H9 (cell line): Measurements from ENCODE around the gene ECE1. TPM values are rescaled to one million over a fixed set of nuclear protein-coding genes. Genes with fewer than 3 reads are reported as not detected.

Experiments used
- DNase-seq: peaks from one replicate; pipeline ENCODE4 v3.0.0-alpha.2; 2017
- H2AFZ ChIP-seq: one replicate; pipeline ENCODE4 v1.6.1; 2013; ENCODE audit warnings: mild to moderate bottlenecking, low read length, control low read depth, moderate library complexity
- H2AK5ac ChIP-seq: 2 replicates; pipeline ENCODE4 v1.6.1; 2013; ENCODE audit warnings: low read length, control low read depth, mixed read lengths; ENCODE audit not compliant: insufficient read length
- H2BK120ac ChIP-seq: one replicate; pipeline ENCODE4 v1.6.1; 2013; ENCODE audit warnings: low read depth, mild to moderate bottlenecking, low read length, control low read depth, inconsistent platforms; ENCODE audit not compliant: poor library complexity, severe bottlenecking
- H2BK12ac ChIP-seq: 2 replicates; pipeline ENCODE4 v1.6.1; 2013; ENCODE audit warnings: low read length, control low read depth, mixed read lengths, low read depth; ENCODE audit not compliant: insufficient read length
- H2BK15ac ChIP-seq: 2 replicates; pipeline ENCODE4 v1.6.1; 2013; ENCODE audit warnings: low read depth, low read length, control low read depth
- H2BK20ac ChIP-seq: one replicate; pipeline ENCODE4 v1.6.1; 2013; ENCODE audit warnings: low read depth, mild to moderate bottlenecking, low read length, control low read depth, inconsistent platforms; ENCODE audit not compliant: poor library complexity, severe bottlenecking
- H2BK5ac ChIP-seq: 2 replicates; pipeline ENCODE4 v1.6.1; 2013; ENCODE audit warnings: low read length, control low read depth, mixed read lengths; ENCODE audit not compliant: insufficient read length
- H3K14ac ChIP-seq: 2 replicates; pipeline ENCODE4 v1.6.1; 2013; ENCODE audit warnings: low read length, control low read depth; ENCODE audit not compliant: insufficient read depth
- H3K18ac ChIP-seq: 2 replicates; pipeline ENCODE4 v1.6.1; 2013; ENCODE audit warnings: low read depth, mild to moderate bottlenecking, mixed read lengths, low read length, control low read depth; ENCODE audit not compliant: insufficient read length
- H3K23ac ChIP-seq: 2 replicates; pipeline ENCODE4 v1.6.1; 2013; ENCODE audit warnings: low read length, control low read depth, mixed read lengths, low read depth; ENCODE audit not compliant: insufficient read length
- H3K23me2 ChIP-seq: 2 replicates; pipeline ENCODE4 v1.6.1; 2013; ENCODE audit warnings: low read depth, mild to moderate bottlenecking, mixed read lengths, low read length, control low read depth; ENCODE audit not compliant: insufficient read length, poor library complexity, severe bottlenecking
- H3K27ac ChIP-seq: 2 replicates; pipeline ENCODE4 v1.5.1; 2013; ENCODE audit warnings: low read length, control low read depth, mixed read lengths, low read depth; ENCODE audit not compliant: insufficient read length
- H3K27me3 ChIP-seq: 2 replicates; pipeline ENCODE4 v1.6.1; 2013; ENCODE audit warnings: low read length, control low read depth, inconsistent platforms; ENCODE audit not compliant: insufficient read depth
- H3K4ac ChIP-seq: 2 replicates; pipeline ENCODE4 v1.6.1; 2013; ENCODE audit warnings: low read depth, mild to moderate bottlenecking, control low read depth, inconsistent platforms, low read length, moderate library complexity
- H3K4me1 ChIP-seq: 2 replicates; pipeline ENCODE4 v1.6.1; 2013; ENCODE audit warnings: low read length, control low read depth, inconsistent platforms; ENCODE audit not compliant: insufficient read depth
- H3K4me2 ChIP-seq: 2 replicates; pipeline ENCODE4 v1.6.1; 2013; ENCODE audit warnings: low read length, control low read depth, mixed read lengths; ENCODE audit not compliant: insufficient read length, insufficient read depth
- H3K56ac ChIP-seq: 2 replicates; pipeline ENCODE4 v1.6.1; 2013; ENCODE audit warnings: low read depth, mild to moderate bottlenecking, mixed read lengths, low read length, control low read depth; ENCODE audit not compliant: insufficient read length
- H3K79me1 ChIP-seq: 2 replicates; pipeline ENCODE4 v1.6.1; 2013; ENCODE audit warnings: low read depth, mild to moderate bottlenecking, moderate library complexity, low read length, control low read depth, inconsistent platforms; ENCODE audit not compliant: insufficient read depth, poor library complexity, severe bottlenecking
- H3K79me2 ChIP-seq: 2 replicates; pipeline ENCODE4 v1.6.1; 2013; ENCODE audit warnings: low read length, control low read depth, inconsistent platforms; ENCODE audit not compliant: insufficient read depth
- H3K9ac ChIP-seq: 2 replicates; pipeline ENCODE4 v1.6.1; 2013; ENCODE audit warnings: low read length, control low read depth, mixed read lengths; ENCODE audit not compliant: insufficient read length; ENCODE audit errors: extremely low read depth
- H3K9me3 ChIP-seq: one replicate; pipeline ENCODE4 v1.6.1; 2013; ENCODE audit warnings: low read depth, low read length, inconsistent platforms; ENCODE audit not compliant: control insufficient read depth
- H3T11ph ChIP-seq: one replicate; pipeline ENCODE4 v1.6.1; 2013; ENCODE audit warnings: mild to moderate bottlenecking, low read length, control low read depth, inconsistent platforms
- H4K20me1 ChIP-seq: one replicate; pipeline ENCODE4 v1.6.1; 2013; ENCODE audit not compliant: control insufficient read depth, insufficient read length, insufficient read depth
- H4K5ac ChIP-seq: 2 replicates; pipeline ENCODE4 v1.6.1; 2013; ENCODE audit warnings: low read depth, mild to moderate bottlenecking, mixed read lengths, low read length, control low read depth; ENCODE audit not compliant: insufficient read length
- H4K8ac ChIP-seq: replicated peaks from 2 replicates; pipeline ENCODE4 v1.6.1; 2013; ENCODE audit warnings: low read length, control low read depth, mixed read lengths, low read depth; ENCODE audit not compliant: insufficient read length
- H4K91ac ChIP-seq: 2 replicates; pipeline ENCODE4 v1.6.1; 2013; ENCODE audit warnings: low read depth, mild to moderate bottlenecking, moderate library complexity, mixed read lengths, low read length, control low read depth; ENCODE audit not compliant: insufficient read length
- H3K27ac Mint-ChIP-seq, 3 experiments: 2 replicates in 2 of 3; 3 replicates in 1 of 3; pipeline ENCODE4 v1.8.0; 2020 to 2021; ENCODE audit warnings: mixed read lengths in 3 of 3, mild to moderate bottlenecking in 1 of 3, moderate library complexity in 1 of 3
- H3K27me3 Mint-ChIP-seq: 2 replicates; pipeline ENCODE4 v1.8.0; 2021; ENCODE audit warnings: low read depth, mild to moderate bottlenecking, moderate library complexity, mixed read lengths
- H3K36me3 Mint-ChIP-seq, 3 experiments: 2 replicates in 2 of 3; 3 replicates in 1 of 3; pipeline ENCODE4 v1.8.0; 2020 to 2021; ENCODE audit warnings: low read depth in 3 of 3, mixed read lengths in 3 of 3; ENCODE audit not compliant: insufficient read depth in 1 of 3
- H3K4me1 Mint-ChIP-seq, 2 experiments: 2 replicates each; pipeline ENCODE4 v1.8.0; 2020; ENCODE audit warnings: mixed read lengths in 2 of 2
- H3K4me3 Mint-ChIP-seq, 2 experiments: 2 replicates in 1 of 2; 3 replicates in 1 of 2; pipeline ENCODE4 v1.8.0; 2020 to 2021; ENCODE audit warnings: mild to moderate bottlenecking in 2 of 2, mixed read lengths in 2 of 2, moderate library complexity in 1 of 2
- H3K9me3 Mint-ChIP-seq, 2 experiments: 2 replicates in 1 of 2; 3 replicates in 1 of 2; pipeline ENCODE4 v1.8.0; 2020; ENCODE audit warnings: mild to moderate bottlenecking in 2 of 2, mixed read lengths in 2 of 2, moderate library complexity in 1 of 2
- CTCF ChIP-seq: fragments of 200-600 bp; sonication (generic); conservative IDR thresholded peaks from 3 replicates; pipeline ENCODE4 v1.8.0; 2021; ENCODE audit warnings: antibody characterized with exemption, mild to moderate bottlenecking
- WGBS: extraction: QIAGEN DNeasy Blood & Tissue Kit; methylation state at CpG from one replicate; pipeline ENCODE4 v1.1.7; 2013; ENCODE audit warnings: missing lambda C conversion rate, low lambda C conversion rate, mixed read lengths; ENCODE audit not compliant: insufficient read length; ENCODE audit errors: extremely low coverage; 5-methylcytosine and 5-hydroxymethylcytosine counted together
- total RNA-seq: library from RNA; stranded (reverse); gene quantifications from 2 replicates; pipeline ENCODE4 v1.2.1, GENCODE V29; 2021

The ECE1 gene
- total RNA-seq, 1 experiment from 2014 or later, result 31.1 TPM

GRCh38 chr1:21285055-21285372 lies 5.2 kb downstream of the ECE1 start:
- Histone ChIP-seq H2BK12ac (no peak overlapping the region), H3K27me3 (no peaks in the 10 kb centered on the region), H3K23me2 (peaks cover 3% of the 10 kb centered on the region), H4K5ac (no peak overlapping the region), H3K79me1 (no peaks in the 10 kb centered on the region), H2AK5ac (no peak overlapping the region), H3K9ac (no peak overlapping the region), H2AFZ (no peak overlapping the region), H3T11ph (no peak overlapping the region), H3K79me2 (no peaks in the 10 kb centered on the region), H3K4me1 (no peaks in the 10 kb centered on the region), H3K18ac (no peak overlapping the region), H4K8ac (no peak overlapping the region), H3K27ac (no peak overlapping the region), H2BK120ac (no peak overlapping the region), H3K14ac (no peak overlapping the region), H3K56ac (no peak overlapping the region), H4K91ac (no peak overlapping the region), H4K20me1 (no peaks in the 10 kb centered on the region), H3K4me2 (no peak overlapping the region), H2BK5ac (no peak overlapping the region), H2BK15ac (no peak overlapping the region), H2BK20ac (no peak overlapping the region), H3K4ac (no peak overlapping the region), H3K9me3 (no peaks in the 10 kb centered on the region), H3K23ac (no peak overlapping the region)
- peaks cover 0 to 2% (median 0%) of the 10 kb centered on the region in 3 experiments; a peak in 2 of 7 replicates for H3K36me3 Mint-ChIP-seq
- TF ChIP-seq CTCF, result no peak
- no peak for DNase-seq
- H3K4me1 Mint-ChIP-seq, result peaks cover 17 to 27% of the 10 kb centered on the region in 2 experiments
- H3K4me3 Mint-ChIP-seq, result no peak overlapping the region
- WGBS, result no CpG with 5 or more reads among the region's 2 CpGs
- H3K9me3 Mint-ChIP-seq, result no peaks in the 10 kb centered on the region
- peak overlapping the region in 1 of 3 experiments; percentile 36; a peak in 2 of 7 replicates for H3K27ac Mint-ChIP-seq
- H3K27me3 Mint-ChIP-seq, result no peaks in the 10 kb centered on the region; the same call in 1 of the 2 replicates
